Stromal cell of bone marrow (primary cell): ENCODE results near the gene TRIM47.

Experiments used
- DNase-seq: peaks from one replicate; pipeline ENCODE4 v3.0.0-alpha.2; 2012; ENCODE audit warnings: low read depth

The TRIM47 gene

DNA sequence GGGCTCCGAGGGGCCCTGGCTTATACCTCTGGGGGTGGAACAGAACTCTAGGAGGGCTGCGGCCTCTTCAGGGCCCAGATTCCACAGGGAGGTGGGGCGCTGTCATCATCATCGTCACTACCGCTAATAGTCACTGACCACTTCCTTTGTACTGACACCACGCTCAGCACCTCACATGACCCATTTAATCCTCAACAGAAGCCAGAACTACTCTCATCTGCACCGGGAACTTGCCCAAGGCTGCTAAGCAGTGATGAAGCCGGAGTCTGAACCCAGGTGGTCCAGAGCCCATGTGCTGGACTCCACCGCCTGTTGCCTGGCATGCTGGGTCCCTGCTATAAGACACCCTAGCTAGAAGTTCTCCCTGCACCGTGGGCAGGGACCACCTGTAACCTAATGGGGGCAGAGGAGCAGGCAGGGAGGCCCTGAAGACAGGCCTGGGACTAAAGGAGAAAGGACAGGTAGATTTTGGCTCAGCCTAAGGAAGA lies 46.2 kb downstream of the TRIM47 start:
- peak; percentile 72 for DNase-seq

DNA sequence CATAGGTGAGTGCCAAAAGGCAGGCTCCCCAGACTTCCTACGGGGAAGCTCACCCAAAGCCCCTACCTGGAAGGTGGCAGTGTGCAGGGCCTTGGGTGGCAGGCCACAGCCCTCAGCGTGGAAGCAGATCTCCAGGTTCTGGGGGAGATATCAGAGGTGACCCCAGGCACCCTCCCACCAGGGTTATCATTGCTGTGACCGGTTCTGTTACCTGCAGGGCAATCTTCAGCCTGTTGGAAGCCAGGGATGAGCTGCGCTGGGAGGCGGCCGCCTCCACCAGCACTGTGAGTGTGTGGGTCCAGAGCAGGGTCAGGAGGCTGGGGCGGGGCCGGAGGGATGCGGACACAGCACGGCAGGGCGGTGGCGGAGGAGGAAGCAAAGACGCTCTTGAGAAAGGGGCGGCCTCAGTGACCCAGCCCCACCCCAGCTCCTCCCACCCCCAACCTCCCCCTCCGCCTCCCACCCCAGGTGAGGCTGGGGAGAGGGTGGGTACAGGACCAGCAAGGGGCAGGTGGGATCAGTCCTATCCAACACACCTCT lies 47.3 kb downstream of the TRIM47 start:
- DNase-seq = no peak

- DNase-seq = no peak
Observed at GRCh38 chr17:75830164-75831031, 48.0 kb downstream of the TRIM47 start.

GRCh38 chr17:75829747-75830146 lies 48.6 kb downstream of the TRIM47 start:
- no peak for DNase-seq

DNA sequence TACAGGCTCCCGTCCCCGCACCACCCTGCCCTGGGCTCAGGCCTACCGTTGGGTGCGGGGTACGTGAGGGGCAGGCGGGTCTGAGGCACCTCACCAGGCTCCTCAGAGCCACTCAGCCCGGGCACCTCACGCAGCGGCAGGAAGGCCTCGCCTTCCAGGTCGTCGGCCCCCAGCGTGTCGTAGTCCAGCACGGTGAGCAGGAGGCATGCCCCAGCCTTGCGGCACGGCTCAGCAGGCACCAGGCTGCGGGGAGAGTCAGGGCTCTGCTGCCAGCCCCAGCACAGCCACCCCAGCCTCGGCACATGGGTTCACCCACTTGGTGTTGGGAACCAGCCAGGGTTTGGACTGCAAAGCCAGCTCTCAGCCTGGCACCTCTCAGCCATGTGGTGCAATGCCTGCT lies 49.6 kb downstream of the TRIM47 start:
- no peak for DNase-seq

DNA sequence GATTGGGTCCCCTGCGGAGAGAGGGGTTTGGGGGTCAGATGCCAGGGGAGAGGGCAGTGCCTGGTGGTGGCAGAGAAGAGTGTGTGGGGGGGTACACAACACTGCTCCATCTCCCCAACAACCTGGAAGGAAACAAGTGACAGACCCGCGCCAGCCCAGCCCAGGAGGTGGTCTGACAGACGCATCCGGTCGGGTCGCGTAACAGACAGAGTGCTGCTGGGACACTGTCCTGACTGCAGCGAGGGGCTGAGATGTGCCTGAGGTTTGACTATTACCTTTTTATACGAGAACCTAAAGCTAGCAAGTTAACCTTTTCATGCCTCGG lies 50.3 kb downstream of the TRIM47 start:
- no peak for DNase-seq

- peak; percentile 17 for DNase-seq
Observed at GRCh38 chr17:75827308-75828075, 50.9 kb downstream of the TRIM47 start.

- no peak for DNase-seq
Observed at GRCh38 chr17:75826561-75827307, 51.6 kb downstream of the TRIM47 start.

DNA sequence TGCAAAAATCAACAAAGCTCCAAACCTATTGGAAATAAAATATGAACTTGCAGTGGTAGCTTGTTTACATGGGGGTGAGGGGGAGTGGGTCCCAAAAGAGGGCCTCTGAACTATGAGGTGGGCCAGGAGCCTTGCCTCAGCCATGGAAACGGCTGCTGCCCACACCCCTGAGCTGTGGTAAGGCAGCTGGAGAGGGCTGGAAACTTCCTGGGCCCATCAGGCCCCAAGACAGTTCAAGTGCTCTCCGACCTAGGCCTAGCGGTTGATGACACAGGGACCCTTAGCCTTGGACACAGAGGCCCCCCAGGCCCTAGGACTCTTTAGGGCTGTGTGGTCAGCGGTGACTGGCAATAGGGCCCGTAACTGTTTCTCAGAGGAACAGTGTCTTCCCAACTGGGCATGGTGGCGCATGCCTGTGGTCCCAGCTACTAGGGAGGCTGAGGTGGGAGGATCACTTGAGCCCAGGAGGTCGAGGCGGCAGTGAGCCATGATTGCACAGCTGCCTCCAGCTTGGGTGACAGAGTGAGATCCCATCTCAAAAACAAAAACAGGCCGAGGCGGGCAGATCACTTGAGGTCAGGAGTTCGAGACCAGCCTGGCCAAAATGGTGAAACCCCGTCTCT lies 52.5 kb downstream of the TRIM47 start:
- DNase-seq = no peak

- DNase-seq = no peak
Observed at GRCh38 chr17:75825149-75825552, 53.2 kb downstream of the TRIM47 start.

DNA sequence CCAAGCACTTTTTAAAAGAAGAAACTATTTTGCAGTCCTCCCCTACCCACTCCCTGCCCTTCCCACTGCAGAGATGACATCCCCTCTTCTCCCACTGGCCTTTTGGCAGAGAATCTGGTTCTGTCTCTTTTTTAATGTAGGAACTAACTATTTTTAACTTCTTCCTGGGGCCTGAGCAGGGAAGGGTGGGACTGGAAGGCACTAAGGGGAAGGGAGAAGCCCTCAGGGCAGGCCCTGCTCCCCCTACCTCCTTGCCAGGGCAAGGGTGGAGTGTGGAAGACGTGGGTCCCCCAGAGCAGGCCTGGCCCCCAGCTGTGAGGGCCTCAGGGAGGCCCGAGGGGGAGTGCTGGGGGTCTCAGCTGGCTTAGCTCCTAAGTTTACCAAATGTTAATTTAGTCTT lies 53.7 kb downstream of the TRIM47 start:
- no peak for DNase-seq
